ENCODE results near the gene SPRN. TPM values are rescaled to one million over a fixed set of nuclear protein-coding genes. Genes with fewer than 3 reads are reported as not detected.

SPRN gene
- total RNA-seq, 1 donor from 2014 or later, result 0.06 TPM

GRCh38 chr10:133448120-133448519 lies 23.7 kb upstream of the SPRN start:
- Mint-ChIP-seq H3K27ac (no peak overlapping the region), H3K4me3 (no peak overlapping the region), H3K9me3 (peaks cover 44% of the 10 kb centered on the region), H3K4me1 (no peaks in the 10 kb centered on the region), H3K36me3 (peaks cover 7% of the 10 kb centered on the region), H3K27me3 (ENCODE audit: insufficient read depth, low read depth) (no peaks in the 10 kb centered on the region)
- DNase-seq (ENCODE audit: low spot score), result no peak
- Histone ChIP-seq H3K4me3 (no peak overlapping the region), H3K4me2 (no peak overlapping the region), H3K4me1 (no peaks in the 10 kb centered on the region), H4K20me1 (ENCODE audit: low read depth) (no peaks in the 10 kb centered on the region), H3K79me2 (ENCODE audit: low read depth) (no peaks in the 10 kb centered on the region), H3K9me3 (ENCODE audit: low read depth) (peaks cover 20% of the 10 kb centered on the region), H3F3A (ENCODE audit: low read depth) (no peaks in the 10 kb centered on the region), H3K9ac (no peak overlapping the region), H3K27ac (no peak overlapping the region), H2AFZ (replicated peaks) (no peak overlapping the region), H3K27me3 (no peaks in the 10 kb centered on the region), H3K36me3 (no peaks in the 10 kb centered on the region)
- TF ChIP-seq EZH2 (IDR thresholded peaks at IDR 0.05) (no peak), EZH2phosphoT487 (IDR thresholded peaks at IDR 0.05) (no peak)
- TF ChIP-seq, protein P1, sequence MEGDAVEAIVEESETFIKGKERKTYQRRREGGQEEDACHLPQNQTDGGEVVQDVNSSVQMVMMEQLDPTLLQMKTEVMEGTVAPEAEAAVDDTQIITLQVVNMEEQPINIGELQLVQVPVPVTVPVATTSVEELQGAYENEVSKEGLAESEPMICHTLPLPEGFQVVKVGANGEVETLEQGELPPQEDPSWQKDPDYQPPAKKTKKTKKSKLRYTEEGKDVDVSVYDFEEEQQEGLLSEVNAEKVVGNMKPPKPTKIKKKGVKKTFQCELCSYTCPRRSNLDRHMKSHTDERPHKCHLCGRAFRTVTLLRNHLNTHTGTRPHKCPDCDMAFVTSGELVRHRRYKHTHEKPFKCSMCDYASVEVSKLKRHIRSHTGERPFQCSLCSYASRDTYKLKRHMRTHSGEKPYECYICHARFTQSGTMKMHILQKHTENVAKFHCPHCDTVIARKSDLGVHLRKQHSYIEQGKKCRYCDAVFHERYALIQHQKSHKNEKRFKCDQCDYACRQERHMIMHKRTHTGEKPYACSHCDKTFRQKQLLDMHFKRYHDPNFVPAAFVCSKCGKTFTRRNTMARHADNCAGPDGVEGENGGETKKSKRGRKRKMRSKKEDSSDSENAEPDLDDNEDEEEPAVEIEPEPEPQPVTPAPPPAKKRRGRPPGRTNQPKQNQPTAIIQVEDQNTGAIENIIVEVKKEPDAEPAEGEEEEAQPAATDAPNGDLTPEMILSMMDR (IDR thresholded peaks at IDR 0.05), result no peak

GRCh38 chr10:133446979-133447378 lies 22.6 kb upstream of the SPRN start:
- no peak for DNase-seq (ENCODE audit: low spot score)
- Histone ChIP-seq H3K4me1 (no peaks in the 10 kb centered on the region), H2AFZ (replicated peaks) (no peak overlapping the region), H3K9ac (no peak overlapping the region), H3K9me3 (ENCODE audit: low read depth) (peaks cover 20% of the 10 kb centered on the region), H3K36me3 (no peaks in the 10 kb centered on the region), H3K79me2 (ENCODE audit: low read depth) (no peaks in the 10 kb centered on the region), H3F3A (ENCODE audit: low read depth) (no peaks in the 10 kb centered on the region), H3K4me2 (no peak overlapping the region), H3K27me3 (no peaks in the 10 kb centered on the region), H4K20me1 (ENCODE audit: low read depth) (no peaks in the 10 kb centered on the region), H3K27ac (no peak overlapping the region), H3K4me3 (no peak overlapping the region)
- Mint-ChIP-seq H3K27ac (no peak overlapping the region), H3K9me3 (peaks cover 52% of the 10 kb centered on the region), H3K4me1 (no peaks in the 10 kb centered on the region), H3K27me3 (ENCODE audit: insufficient read depth, low read depth) (peaks cover 7% of the 10 kb centered on the region), H3K36me3 (peaks cover 10% of the 10 kb centered on the region), H3K4me3 (no peak overlapping the region)
- TF ChIP-seq EZH2 (IDR thresholded peaks at IDR 0.05), result no peak
- TF ChIP-seq EZH2phosphoT487 (IDR thresholded peaks at IDR 0.05), result no peak
- TF ChIP-seq, protein P1 (IDR thresholded peaks at IDR 0.05), result no peak

DNA sequence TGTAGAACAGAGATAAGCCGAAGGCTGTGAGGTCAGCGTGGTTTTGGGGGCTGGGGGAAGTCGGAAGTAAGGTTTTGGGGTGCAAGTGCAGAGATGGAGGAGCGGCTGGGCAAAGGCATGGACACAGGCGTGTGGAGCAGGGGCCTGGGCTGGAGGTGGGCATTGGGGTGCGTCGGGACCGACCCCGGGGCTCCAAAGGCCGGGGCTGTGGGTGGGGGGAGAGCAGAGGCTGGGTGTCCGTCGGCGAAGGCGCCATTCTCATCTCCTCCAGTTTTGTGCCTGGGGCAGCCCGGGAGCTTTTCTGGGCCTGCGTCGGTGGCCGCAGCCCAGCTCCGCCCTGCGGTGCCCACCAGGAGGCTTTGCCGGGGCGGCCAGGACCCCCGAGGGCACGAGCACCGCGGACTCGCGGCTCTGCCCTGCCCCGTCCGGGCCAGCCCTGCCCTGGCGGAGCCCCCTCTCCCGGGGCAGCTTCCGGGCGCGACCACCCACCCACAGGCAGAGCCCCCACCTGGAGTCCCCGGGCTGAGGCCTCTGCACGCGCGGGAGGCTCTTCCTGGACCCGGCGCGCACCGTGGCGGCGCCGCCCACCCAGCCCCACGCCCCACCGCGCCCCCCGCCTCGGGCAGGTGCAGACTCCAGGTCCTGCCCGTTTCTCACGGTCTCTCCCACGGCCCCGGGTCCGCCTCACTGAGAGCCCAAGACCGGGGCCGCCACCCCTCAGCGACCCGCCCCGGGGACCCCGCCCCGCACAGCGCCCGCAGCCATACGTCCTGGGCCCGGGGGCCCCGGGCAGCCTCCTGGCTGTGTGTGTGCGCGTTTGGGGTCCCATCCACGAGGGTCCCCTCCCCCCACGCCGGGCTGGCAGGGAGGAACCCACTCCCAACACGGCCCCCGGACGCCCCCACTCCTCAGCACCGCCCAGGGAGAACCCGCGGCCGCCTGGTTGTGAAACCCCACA lies 21.6 kb upstream of the SPRN start:
- Histone ChIP-seq H3K79me2 (ENCODE audit: low read depth) (no peaks in the 10 kb centered on the region), H3K9me3 (ENCODE audit: low read depth) (peaks cover 20% of the 10 kb centered on the region), H3F3A (ENCODE audit: low read depth) (no peaks in the 10 kb centered on the region), H3K27ac (no peak overlapping the region), H3K27me3 (no peaks in the 10 kb centered on the region), H3K4me3 (no peak overlapping the region), H4K20me1 (ENCODE audit: low read depth) (no peaks in the 10 kb centered on the region), H2AFZ (replicated peaks) (no peak overlapping the region), H3K9ac (no peak overlapping the region), H3K4me1 (no peaks in the 10 kb centered on the region), H3K4me2 (no peak overlapping the region), H3K36me3 (no peaks in the 10 kb centered on the region)
- no peak for DNase-seq (ENCODE audit: low spot score)
- TF ChIP-seq EZH2 (IDR thresholded peaks at IDR 0.05) (no peak), EZH2phosphoT487 (IDR thresholded peaks at IDR 0.05) (no peak)
- TF ChIP-seq, protein P1 (IDR thresholded peaks at IDR 0.05), result no peak
- Mint-ChIP-seq H3K4me1 (no peaks in the 10 kb centered on the region), H3K4me3 (no peak overlapping the region), H3K9me3 (peaks cover 51% of the 10 kb centered on the region), H3K27ac (no peak overlapping the region), H3K27me3 (ENCODE audit: insufficient read depth, low read depth) (peaks cover 7% of the 10 kb centered on the region), H3K36me3 (peaks cover 10% of the 10 kb centered on the region)

All from neural progenitor cell (in vitro differentiated cells).